NCI-H2196 (cell line): Measurements from ENCODE around the gene HOXA3.

Experiments
- DNase-seq: peaks from one replicate; lab custom pipeline; 2025; ENCODE audit not compliant: unreplicated experiment; lab: John Stamatoyannopoulos, UW

Gene HOXA3

GRCh38 chr7:27151931-27152815, at the start of gene HOXA3:
TSS of gene HOXA3 (minus strand) at chr7:27152583. CDS start at chr7:27110640, 41,943 bp downstream.
- DNase-seq: no peak

GRCh38 chr7:27201580-27202017, 49.2 kb upstream of the HOXA3 start:
- DNase-seq: no peak

- no peak for DNase-seq
Observed at GRCh38 chr7:27200761-27201579, 48.6 kb upstream of the HOXA3 start.

- peak; percentile 56 for DNase-seq
Observed at GRCh38 chr7:27199849-27200760, 47.7 kb upstream of the HOXA3 start, which contains the start of gene HOXA13. TSS of gene HOXA13 (minus strand) at chr7:27200091. CDS start at chr7:27200077, 14 bp downstream.

GRCh38 chr7:27198871-27199801, 46.8 kb upstream of the HOXA3 start:
- DNase-seq: no peak

- no peak for DNase-seq
Observed at GRCh38 chr7:27198138-27198841, 45.9 kb upstream of the HOXA3 start.

- no peak for DNase-seq
Observed at GRCh38 chr7:27197137-27198042, 45.0 kb upstream of the HOXA3 start.

- DNase-seq: peak; percentile 78
Observed at GRCh38 chr7:27196287-27196767, 43.9 kb upstream of the HOXA3 start.

GRCh38 chr7:27194686-27195379, 42.5 kb upstream of the HOXA3 start:
- no peak for DNase-seq

- DNase-seq: no peak
Observed at GRCh38 chr7:27194002-27194352, 41.6 kb upstream of the HOXA3 start.

- DNase-seq: no peak
Observed at GRCh38 chr7:27193335-27194001, 41.1 kb upstream of the HOXA3 start.

GRCh38 chr7:27192546-27193334, 40.4 kb upstream of the HOXA3 start:
- DNase-seq: no peak

GRCh38 chr7:27191833-27192545, 39.6 kb upstream of the HOXA3 start:
- no peak for DNase-seq

GRCh38 chr7:27191161-27191731, 38.9 kb upstream of the HOXA3 start:
- no peak for DNase-seq
